ENCODE measurements around the gene UQCRFS1.

UQCRFS1 gene

GRCh38 chr19:29171525-29171924 is 41.4 kb downstream of the UQCRFS1 start:
- in situ Hi-C loops (cut with MboI; ENCODE audit: low sequenced_read_pairs), result no loop called here

- in situ Hi-C loops (cut with MboI; ENCODE audit: low sequenced_read_pairs), result no loop called here
These were observed 42.4 kb downstream of the UQCRFS1 start for GRCh38 chr19:29170554-29170953.

GRCh38 chr19:29162694-29163093 is 50.3 kb downstream of the UQCRFS1 start:
- in situ Hi-C loops (cut with MboI; ENCODE audit: low sequenced_read_pairs), result no loop called here

- in situ Hi-C loops (cut with MboI; ENCODE audit: low sequenced_read_pairs), result no loop called here
These were observed 57.3 kb downstream of the UQCRFS1 start for GRCh38 chr19:29155683-29156082.

All from HL-60/S4 treated with retinoic acid at 250 ng/mL for 4 days and 3 days (cell line).